Activated CD4-positive, alpha-beta T cell treated with anti-CD3 and anti-CD28 coated beads, Interleukin-2, amount 50 U/mL, for 24 hours (primary cell): ENCODE data around the gene BCAM.
"Not testable (repeated sequence)": the region's sequence is repeated elsewhere in the genome, so short reads cannot be mapped to it uniquely, and the experiment has no call there.

Experiments used
- DNase-seq, 2 donors: peaks; one replicate each; pipeline ENCODE4 v3.0.0-alpha.2; 2020; ENCODE audit warnings: low read depth in 1 of 2, low spot score in 1 of 2

Gene BCAM, protein sequence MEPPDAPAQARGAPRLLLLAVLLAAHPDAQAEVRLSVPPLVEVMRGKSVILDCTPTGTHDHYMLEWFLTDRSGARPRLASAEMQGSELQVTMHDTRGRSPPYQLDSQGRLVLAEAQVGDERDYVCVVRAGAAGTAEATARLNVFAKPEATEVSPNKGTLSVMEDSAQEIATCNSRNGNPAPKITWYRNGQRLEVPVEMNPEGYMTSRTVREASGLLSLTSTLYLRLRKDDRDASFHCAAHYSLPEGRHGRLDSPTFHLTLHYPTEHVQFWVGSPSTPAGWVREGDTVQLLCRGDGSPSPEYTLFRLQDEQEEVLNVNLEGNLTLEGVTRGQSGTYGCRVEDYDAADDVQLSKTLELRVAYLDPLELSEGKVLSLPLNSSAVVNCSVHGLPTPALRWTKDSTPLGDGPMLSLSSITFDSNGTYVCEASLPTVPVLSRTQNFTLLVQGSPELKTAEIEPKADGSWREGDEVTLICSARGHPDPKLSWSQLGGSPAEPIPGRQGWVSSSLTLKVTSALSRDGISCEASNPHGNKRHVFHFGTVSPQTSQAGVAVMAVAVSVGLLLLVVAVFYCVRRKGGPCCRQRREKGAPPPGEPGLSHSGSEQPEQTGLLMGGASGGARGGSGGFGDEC

DNA sequence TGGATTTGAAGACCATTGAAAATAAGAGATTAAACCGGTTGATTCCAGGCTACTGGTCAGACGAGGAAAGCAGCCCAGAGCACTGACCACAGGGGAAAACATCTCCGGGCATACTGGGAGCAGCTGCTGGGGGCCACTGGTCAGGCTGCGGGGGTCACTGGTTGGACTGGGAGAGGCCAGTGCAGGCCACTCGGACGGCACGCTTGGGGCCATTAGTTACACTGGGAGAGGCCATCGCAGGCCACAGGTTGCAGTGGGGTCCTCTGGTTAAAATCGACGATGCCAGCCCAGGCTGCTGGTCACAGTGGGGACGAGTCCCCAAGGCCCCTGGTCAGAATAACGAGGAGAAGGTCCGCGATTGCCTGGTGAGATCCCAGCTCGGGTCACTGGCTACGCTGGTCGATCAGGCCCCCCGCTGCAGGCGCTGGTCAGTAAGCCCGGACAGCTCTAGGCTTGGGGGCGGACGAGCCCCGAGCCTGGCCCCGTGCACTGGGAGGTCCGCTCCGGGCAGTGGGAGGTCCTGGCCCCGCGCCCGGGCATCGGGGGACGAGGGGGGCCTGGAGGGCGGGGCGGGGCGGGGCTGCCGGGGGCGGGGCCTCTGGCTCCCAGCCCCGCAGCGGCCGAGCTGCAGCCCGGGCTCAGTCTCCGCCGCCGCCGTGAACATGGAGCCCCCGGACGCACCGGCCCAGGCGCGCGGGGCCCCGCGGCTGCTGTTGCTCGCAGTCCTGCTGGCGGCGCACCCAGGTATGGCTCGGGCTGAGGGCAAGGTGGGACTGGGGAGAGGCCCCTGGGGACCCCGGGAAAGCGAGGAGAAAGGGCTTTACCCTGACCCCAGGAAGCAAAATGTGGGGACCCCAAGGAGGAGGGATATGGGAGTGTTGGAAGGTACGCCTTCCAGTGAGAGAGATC, at the start of gene BCAM:
BCAM (plus strand) TSS at position 641 of the 909 bp plus-strand sequence; CDS start at position 663, 22 bp downstream.
- no peak for DNase-seq

DNA sequence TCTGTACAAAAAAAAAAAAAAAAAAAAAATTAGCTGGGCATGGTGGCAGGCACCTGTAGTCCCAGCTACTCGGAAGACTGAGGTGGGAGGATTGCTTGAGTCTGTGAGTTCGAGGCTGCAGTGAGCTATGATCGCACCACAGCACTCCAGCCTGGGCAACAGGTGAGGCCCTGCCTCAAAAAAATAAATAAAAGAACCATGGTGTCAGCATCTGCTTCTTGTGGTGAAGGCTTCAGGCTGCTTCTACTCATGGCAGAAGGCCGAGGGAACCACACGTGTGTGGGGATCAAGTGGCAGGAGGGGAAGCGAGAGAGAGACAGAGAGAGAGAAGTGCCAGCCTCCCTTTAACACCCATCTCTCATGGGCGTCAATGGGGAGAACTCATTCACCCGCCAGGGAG, 46.9 kb upstream of the BCAM start:
- DNase-seq = no peak

DNA sequence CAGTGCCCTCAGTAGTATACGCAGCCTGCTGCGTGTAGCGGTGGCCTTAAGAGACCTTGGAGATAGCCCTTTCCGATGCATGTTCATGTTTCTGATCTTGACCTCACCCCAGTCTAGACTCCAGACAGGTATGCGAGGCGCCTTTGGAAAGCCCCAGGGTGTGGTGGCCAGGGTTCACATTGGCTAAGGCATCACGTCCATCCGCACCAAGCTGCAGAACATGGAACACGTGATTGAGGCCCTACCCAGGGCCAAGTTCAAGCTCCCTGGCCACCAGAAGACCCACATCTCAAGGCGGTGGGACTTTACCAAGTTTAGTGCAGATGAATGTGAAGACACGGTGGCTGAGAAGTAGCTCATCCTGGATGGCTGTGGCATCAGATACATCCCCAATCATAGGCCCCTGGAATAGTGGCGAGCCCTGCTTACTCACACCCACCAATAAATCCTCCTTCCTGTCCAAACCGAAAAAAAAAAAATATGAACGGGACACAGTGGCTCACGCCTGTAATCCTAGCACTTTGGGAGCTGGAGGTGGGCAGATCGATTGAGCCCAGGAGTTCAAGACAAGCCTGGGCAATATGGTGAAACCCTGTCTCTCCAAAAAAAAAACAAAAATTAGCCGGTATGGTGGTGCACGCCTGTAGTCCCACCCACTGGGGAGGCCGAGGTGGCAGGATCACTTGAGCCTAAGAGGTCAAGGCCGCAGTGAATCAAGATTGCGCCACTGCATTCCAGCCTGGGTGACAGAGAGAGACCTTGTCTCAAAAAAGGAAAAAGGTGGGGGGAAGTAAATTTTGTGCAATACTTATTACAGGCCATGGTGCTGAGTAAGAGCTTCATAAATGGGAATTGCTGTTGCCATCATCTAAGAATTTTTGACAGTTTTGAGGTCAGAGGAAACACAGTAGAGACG, 43.6 kb upstream of the BCAM start:
- no peak for DNase-seq

DNA sequence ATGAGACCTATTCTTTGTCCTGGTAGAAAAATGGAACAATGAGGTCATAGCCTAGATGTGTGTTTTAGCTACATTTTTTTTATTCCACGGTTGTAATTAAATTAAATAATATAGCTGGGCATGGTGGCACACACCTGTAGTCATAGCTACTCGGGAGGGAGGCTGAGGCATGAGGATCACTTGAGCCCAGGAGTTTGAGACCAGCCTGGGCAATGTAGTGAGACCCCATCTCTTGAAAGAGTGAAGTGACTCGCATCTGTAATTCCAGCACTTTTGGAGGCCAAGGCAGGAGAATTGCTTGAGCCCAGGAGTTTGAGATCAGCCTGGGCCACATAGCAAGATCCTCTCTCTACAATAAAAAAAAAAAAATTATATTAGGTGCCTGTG, 43.0 kb upstream of the BCAM start:
- DNase-seq = no peak

DNA sequence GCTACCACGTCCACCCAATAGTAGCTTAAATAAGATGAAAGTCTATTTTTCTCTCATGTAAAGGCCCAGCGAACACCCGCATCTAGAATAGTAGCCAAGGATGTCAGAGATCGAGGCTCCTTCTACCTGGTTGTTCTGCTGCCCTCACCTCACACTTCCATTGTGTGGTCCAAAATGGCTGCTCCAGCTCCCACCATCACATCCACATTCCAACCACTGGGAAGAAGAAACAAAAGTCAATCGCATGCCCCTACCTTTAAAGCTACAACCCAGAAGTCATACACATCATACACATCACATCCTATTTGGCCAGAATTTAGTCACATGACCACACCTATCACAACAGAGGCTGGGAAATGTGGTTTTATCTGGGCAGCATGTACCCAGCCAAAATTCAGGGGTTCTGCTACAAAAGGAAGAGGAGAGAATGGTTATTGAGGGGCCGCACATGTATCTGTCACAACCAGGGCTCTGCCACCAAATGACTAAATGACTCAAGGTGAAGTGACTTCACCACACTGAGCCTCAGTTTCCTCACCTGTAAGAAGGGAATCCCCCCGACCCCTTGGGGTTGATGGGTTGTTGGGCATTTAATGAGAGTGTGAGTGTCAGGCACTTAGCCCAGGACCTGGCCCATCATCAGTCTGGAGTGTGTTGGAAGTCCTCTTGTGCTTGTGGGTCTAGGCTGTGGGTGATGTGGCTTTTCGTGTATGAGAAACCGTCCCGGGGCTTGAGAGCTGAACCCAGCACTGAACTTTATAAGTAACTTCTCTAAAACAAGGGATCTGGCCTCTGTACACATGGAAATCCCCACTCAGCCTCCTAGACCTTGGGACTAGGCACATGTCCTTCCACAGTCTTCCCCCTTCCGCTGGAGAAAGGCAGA, 41.4 kb upstream of the BCAM start:
- no peak for DNase-seq

DNA sequence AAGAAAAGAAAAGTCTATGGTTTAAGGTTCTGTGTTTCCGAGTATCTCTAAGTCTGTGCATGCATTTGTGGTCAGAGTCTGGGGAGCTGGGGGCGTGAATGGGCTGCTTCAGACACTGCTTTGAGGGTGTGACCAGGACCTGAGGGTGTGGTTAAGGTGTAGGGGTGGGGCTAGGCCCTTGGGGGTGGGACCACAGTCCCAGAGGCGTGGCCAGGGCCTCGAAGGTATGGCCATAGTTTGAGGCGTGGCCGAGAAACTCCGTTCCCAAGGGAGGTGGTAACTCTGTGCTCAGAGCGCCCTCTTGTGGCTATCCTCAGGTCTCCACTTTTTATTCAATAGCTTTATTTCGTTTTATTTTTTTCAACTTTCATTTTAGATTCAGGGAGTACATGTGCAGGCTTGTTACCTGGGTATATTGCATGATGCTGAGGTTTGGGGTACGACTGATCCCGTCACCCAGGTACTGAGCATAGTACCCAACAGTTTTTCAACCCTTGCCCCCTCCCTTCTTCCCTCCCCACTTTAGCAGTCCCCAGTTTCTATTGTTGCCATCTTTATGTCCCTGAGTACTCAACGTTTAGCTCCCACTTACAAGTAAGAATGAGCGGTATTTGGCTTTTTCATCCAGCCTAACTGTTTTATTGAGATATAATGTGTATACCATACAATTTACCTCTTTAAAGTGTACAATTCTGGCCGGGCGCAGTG, 38.2 kb upstream of the BCAM start:
- peak; percentile 98 to 99 for DNase-seq

DNA sequence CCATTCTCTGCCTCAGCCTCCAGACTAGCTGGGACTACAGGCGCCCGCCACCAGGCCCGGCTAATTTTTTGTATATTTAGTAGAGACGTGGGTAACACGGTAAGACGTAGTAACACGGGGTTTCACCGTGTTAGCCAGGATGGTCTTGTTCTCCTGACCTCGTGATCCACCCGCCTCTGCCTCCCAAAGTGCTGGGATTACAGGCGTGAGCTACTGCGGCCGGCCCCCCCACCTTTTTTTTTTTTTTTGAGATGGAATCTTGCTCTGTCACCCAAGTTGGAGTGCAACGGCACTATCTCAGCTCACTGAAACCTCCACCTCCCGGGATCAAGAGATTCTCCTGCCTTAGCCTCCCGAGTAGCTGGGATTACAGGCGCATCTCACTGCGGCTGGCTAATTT, 36.8 kb upstream of the BCAM start:
- DNase-seq = not testable (repeated sequence)

DNA sequence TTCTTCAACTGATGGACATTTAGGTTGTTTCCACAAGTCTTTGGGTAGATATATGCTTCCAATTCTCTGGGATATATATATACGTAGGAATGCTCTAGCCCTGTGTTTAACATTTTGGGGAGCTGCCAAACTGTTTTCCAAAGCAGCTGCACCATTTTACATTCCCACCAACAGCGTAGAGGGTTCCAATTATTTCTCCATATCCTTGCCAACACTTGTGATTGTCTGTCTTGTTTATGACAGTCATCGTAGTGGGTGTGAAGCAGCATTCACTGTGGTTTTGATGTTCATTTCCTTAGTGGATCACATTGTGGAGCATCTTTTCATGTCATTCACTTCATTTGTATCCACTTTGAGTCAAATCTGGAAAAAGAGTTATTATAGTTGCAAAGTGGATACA, 35.9 kb upstream of the BCAM start:
- no peak for DNase-seq

DNA sequence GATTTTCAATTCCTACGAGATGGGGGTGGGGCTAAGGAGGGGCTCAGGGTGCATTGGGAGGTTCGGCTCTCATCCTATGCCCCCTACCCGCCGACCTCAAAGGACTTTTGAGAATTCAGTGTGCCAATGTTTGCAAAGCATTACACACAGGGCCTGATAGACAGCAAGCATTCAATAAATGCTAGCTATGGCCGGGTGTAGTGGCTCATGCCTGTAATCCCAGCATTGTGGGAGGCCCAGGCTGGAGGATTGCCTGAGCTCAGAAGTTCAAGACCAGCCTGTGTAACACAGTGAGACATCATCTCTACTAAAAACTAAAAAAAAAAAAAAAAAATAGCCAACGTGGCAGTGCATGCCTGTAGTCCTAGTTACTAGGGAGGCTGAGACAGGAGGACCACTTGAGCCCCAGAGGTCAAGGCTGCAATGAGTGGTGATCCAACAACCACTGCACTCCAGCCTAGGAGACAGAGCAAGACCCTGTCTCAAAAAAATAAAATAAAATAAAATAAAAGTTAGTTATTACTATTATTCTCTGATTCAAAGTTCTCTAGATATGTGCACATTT, 33.1 kb upstream of the BCAM start:
- DNase-seq = no peak

DNA sequence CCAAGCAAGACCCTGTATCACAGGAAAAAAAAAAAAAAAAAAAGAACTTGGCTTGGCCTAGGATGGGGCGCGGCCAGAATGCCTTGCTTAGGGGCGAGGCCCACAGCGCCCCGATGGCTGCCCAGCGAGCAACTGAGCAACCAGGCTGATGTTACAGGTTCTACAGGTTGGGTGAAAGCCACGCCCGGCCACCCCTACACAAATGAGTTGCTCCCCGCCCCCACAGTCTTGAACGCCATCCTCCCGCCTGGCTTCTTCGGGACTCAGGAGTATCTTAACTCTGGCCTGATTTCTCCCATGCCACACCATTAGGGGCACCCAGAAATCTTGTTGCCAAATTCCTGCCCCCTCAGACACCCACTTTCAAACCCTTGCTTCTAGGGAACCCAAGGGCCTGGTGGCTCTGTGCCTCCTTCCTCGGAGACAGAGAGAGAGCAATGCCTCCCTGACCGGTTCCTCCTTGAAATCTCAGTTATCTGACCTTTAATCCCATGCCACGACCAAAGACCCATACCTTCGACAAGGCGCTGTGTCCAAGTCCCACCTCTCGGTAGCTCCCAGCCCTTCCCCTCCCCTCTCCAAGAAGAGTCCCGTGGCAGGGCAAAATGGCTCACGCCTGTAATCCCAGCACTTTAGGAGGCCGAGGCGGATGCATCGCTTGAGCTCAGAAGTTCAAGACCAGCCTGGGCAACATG, 32.4 kb upstream of the BCAM start:
- DNase-seq = no peak

DNA sequence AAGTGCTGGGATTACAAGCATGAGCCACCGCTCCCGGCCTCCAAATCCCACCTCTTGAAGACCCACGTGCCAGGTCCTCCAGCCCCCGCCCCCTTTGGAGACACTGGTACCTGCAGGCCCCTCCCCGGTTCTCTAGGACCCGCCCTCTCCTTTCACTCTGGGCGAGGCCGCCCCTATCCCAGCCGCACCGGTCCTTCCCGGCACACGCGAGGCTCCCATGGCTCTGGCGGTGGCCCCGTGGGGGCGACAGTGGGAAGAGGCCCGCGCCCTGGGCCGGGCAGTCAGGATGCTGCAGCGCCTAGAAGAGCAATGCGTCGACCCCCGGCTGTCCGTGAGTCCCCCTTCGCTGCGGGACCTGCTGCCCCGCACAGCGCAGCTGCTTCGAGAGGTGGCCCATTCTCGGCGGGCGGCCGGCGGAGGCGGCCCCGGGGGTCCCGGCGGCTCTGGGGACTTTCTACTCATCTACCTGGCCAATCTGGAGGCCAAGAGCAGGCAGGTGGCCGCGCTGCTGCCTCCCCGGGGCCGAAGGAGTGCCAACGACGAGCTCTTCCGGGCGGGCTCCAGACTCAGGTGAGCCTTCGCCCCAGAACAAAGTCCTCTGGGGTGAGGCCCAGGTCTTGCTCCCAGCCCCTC, 31.1 kb upstream of the BCAM start, which contains the start of gene CBLC:
CBLC (plus strand) TSS at position 176 of the 633 bp plus-strand sequence; CDS start at position 218, 42 bp downstream.
- no peak for DNase-seq

DNA sequence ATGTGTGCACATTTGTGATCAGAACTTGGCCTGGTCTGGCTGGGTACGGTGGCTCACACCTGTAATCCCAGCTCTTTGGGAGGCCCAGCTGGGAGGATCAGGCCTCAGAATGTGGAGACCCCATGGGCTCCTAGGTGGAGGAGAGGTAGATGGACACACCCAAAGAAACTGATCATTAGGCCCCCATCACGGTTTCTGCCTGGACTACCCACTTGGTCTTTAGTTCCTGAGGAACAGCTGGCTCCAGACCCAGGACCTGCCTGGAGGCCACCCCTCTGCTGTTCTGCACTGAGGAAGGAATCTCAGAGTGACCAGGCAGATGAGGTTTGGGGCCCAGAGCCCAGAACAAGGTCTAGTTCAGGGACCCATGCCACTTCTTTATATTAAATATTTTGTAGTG, 29.8 kb upstream of the BCAM start:
- DNase-seq = no peak

DNA sequence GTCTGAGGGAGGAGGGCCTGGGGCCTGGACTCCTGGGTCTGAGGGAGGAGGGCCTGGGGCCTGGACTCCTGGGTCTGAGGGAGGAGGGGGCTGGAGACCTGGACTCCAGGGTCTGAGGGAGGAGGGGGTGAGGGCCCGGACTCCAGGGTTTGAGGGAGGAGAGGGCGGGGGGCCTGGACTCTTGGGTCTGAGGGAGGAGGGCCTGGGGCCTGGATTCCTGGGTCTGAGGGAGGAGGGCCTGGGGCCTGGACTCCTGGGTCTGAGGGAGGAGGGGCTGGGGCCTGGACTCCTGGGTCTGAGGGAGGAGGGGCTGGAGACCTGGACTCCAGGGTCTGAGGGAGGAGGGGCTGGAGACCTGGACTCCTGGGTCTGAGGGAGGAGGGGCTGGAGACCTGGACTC, 27.2 kb upstream of the BCAM start:
- DNase-seq = not testable (repeated sequence)

DNA sequence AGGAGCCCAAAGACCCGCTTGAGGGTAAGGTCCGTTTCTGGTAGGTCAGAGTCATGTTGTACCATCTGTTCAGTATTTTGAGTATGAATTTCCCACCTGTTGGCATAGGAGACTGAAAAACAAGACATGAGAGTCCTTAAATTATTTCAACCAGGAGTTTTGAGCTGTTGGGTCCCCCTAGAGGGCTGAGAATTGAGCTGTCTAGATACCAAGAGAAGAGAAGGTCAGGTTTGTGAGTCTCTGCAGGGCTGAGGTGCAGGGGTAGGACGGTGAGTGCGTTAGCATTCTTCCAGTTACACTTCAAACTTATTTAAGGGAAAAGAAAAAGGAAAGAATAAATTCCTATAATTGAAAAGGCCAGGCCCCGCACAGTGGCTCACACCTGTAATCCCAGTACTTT, 26.2 kb upstream of the BCAM start:
- no peak for DNase-seq

DNA sequence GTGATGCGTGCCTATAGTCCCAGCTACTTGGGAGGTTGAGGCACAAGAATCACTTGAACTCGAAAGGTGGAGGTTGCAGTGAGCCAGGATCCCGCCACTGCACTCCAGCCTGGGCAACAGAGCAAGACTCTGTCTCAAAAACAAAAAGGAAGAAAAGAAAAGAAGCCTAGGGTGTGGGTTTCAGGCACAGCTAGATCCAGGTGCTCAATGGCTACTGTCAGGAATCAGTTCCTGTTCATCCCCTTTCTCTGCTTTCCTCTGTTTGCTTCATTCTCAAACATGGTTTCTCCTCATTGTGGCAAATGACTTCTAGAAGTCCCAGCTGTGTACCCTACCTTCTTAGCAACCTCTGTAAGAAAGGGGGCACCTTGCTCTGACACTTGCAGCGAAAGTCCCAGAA, 25.4 kb upstream of the BCAM start:
- DNase-seq = no peak

DNA sequence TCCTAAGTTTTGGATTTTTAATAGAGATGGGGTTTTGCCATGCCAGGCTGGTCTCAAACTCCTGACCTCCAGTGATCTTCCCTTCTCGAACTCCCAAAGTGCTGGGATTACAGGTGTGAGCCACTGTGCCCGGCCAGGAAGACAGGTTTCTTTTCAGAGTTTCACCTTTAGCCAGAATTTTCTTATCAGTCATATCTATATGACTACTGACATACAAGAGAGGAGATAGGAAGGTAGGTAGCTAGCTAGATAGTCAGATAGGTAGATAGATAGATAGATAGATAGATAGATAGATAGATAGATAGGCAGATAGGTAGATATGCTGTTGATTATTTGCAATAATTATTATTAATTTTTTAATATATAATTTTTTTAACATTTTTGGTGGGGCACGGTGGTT, 23.6 kb upstream of the BCAM start:
- no peak for DNase-seq

DNA sequence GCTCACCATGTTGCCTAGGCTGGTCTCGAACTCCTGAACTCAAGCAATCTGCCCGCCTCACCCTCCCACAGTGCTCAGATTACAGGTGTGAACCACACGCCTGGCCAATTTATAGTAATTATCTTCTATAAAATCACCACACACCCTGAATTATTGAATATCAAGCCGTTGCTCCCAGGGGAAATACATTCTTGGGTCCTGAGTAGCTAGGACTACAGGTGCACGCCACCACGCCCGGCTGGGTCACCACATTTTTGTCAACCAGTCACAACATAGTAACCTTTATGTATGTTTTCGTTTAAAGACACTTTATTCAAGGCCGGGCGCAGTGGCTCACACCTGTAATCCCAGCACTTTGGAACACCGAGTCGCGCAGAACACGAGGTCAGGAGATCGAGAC, 22.9 kb upstream of the BCAM start:
- DNase-seq = no peak

DNA sequence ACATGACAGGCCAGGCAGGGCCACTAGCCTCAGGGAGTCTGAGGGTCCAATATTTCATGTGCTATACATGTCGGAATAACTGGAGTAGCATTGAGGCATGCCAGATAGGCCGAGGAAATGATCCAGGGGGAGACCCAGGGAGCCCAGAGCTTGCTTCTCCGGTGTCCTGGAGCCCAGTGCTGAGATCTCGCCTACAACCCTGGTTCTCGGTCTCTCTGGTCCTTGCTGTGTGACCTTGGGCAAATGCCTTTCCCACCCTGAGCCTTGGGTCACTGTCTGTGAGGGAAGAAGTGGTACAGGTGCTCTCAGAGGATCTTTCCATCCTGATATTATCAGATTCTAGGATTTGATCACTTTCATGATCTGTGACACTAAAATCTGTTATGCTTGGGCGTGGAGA, 19.9 kb upstream of the BCAM start:
- DNase-seq = no peak
